ENCODE results near the gene SHISA7. TPM values are rescaled to one million over a fixed set of nuclear protein-coding genes. Genes with fewer than 3 reads are reported as not detected.
"Not testable (repeated sequence)": the region's sequence is repeated elsewhere in the genome, so short reads cannot be mapped to it uniquely, and the experiment has no call there.

SHISA7 gene
- total RNA-seq, 2 experiments from 2014 or later: not detected

GRCh38 chr19:55409179-55409578 is 33.9 kb downstream of the SHISA7 start:
- H3K27me3 Mint-ChIP-seq (ENCODE audit: low read depth); DNase-seq; H3K9me3 Mint-ChIP-seq: not testable (repeated sequence)
- intact Hi-C loops (cut with micrococcal nuclease): loop anchor here (5.0 kb wide), 3 partner anchors 107 to 1272 kb away; partner anchors contain the start of genes BRSK1, CNOT3 and HSPBP1
- peak overlapping the region; percentile 1 for H3K4me3 Mint-ChIP-seq
- CTCF ChIA-PET: interaction anchor here (1.0 to 1.2 kb wide), 4 partner anchors 11 to 117 kb away, joined by 3 to 6 read pairs (median 4); partner anchors contain the start of gene TMEM238
- peak overlapping the region; percentile 96 for H3K27ac Mint-ChIP-seq
- H3K36me3 Mint-ChIP-seq (ENCODE audit: low read depth): peaks cover 26% of the 10 kb centered on the region
- peaks cover 25% of the 10 kb centered on the region for H3K4me1 Mint-ChIP-seq (ENCODE audit: low read depth)

- Mint-ChIP-seq H3K27me3 (ENCODE audit: low read depth) (no peaks in the 10 kb centered on the region), H3K4me1 (ENCODE audit: low read depth) (peaks cover 25% of the 10 kb centered on the region), H3K27ac (peak overlapping the region; percentile 96), H3K36me3 (ENCODE audit: low read depth) (peaks cover 32% of the 10 kb centered on the region), H3K4me3 (peak overlapping the region; percentile 93), H3K9me3 (peaks cover 4% of the 10 kb centered on the region)
- intact Hi-C loops (cut with micrococcal nuclease): loop anchor here (1.0 to 5.0 kb wide), 10 partner anchors 23 to 1271 kb away; partner anchors contain the start of genes BRSK1, CNOT3, HSPBP1 and ISOC2
- CTCF ChIA-PET: interaction anchor here (1.0 to 1.2 kb wide), 3 partner anchors 24 to 117 kb away, joined by 3 to 6 read pairs (median 5); partner anchors contain the start of gene TMEM238
- DNase-seq: no peak
Measured at GRCh38 chr19:55408533-55408872, 34.6 kb downstream of the SHISA7 start.

- Mint-ChIP-seq H3K4me1 (ENCODE audit: low read depth) (peaks cover 27% of the 10 kb centered on the region), H3K9me3 (peaks cover 4% of the 10 kb centered on the region), H3K27ac (peak overlapping the region; percentile 96), H3K36me3 (ENCODE audit: low read depth) (peaks cover 37% of the 10 kb centered on the region), H3K4me3 (peak overlapping the region; percentile 93), H3K27me3 (ENCODE audit: low read depth) (no peaks in the 10 kb centered on the region)
- peak; percentile 98 for DNase-seq
- intact Hi-C loops (cut with micrococcal nuclease): loop anchor here (1.0 to 5.0 kb wide), 11 partner anchors 23 to 1271 kb away; partner anchors contain the start of genes BRSK1, CNOT3, HSPBP1 and ISOC2
- CTCF ChIA-PET: interaction anchor here (0.6 to 1.2 kb wide), 3 partner anchors 24 to 116 kb away, joined by 3 to 6 read pairs (median 5); partner anchors contain the start of gene TMEM238
Measured at GRCh38 chr19:55407800-55408532, 35.1 kb downstream of the SHISA7 start.

- CTCF ChIA-PET: interaction anchor here (0.6 kb wide), 1 partner anchor 59 kb away, joined by 3 read pairs; no protein-coding TSS in a partner anchor
- H3K27me3 Mint-ChIP-seq (ENCODE audit: low read depth); H3K9me3 Mint-ChIP-seq; DNase-seq: not testable (repeated sequence)
- intact Hi-C loops (cut with micrococcal nuclease): loop anchor here (1.0 to 5.0 kb wide), 4 partner anchors 69 to 1270 kb away; partner anchors contain the start of genes BRSK1, CNOT3, HSPBP1 and ZNF628
- peak within 1 kb of the TSS; percentile 96 for H3K27ac Mint-ChIP-seq
- peaks cover 27% of the 10 kb centered on the region for H3K4me1 Mint-ChIP-seq (ENCODE audit: low read depth)
- peaks cover 42% of the 10 kb centered on the region for H3K36me3 Mint-ChIP-seq (ENCODE audit: low read depth)
- peak within 1 kb of the TSS; percentile 93 for H3K4me3 Mint-ChIP-seq
Measured at GRCh38 chr19:55407550-55407799, 35.6 kb downstream of the SHISA7 start, which contains the start of gene UBE2S. Gene UBE2S (minus strand): TSS chr19:55407788. CDS start chr19:55407589, 199 bp downstream.

GRCh38 chr19:55406826-55407549 is 36.1 kb downstream of the SHISA7 start:
- CTCF ChIA-PET: interaction anchor here (0.6 kb wide), 1 partner anchor 60 kb away, joined by 3 read pairs; no protein-coding TSS in a partner anchor
- intact Hi-C loops (cut with micrococcal nuclease): loop anchor here (1.0 to 5.0 kb wide), 4 partner anchors 69 to 1270 kb away; partner anchors contain the start of genes BRSK1, CNOT3, HSPBP1 and ZNF628
- no peaks in the 10 kb centered on the region for H3K27me3 Mint-ChIP-seq (ENCODE audit: low read depth)
- peaks cover 27% of the 10 kb centered on the region for H3K4me1 Mint-ChIP-seq (ENCODE audit: low read depth)
- peaks cover 47% of the 10 kb centered on the region for H3K36me3 Mint-ChIP-seq (ENCODE audit: low read depth)
- H3K9me3 Mint-ChIP-seq: peaks cover 4% of the 10 kb centered on the region
- H3K27ac Mint-ChIP-seq: peak overlapping the region; percentile 75
- peak; percentile 40 for DNase-seq
- H3K4me3 Mint-ChIP-seq: peak overlapping the region; percentile 93

- no peak for DNase-seq
- H3K9me3 Mint-ChIP-seq: peaks cover 4% of the 10 kb centered on the region
- H3K36me3 Mint-ChIP-seq (ENCODE audit: low read depth): peaks cover 52% of the 10 kb centered on the region
- H3K4me3 Mint-ChIP-seq: peak overlapping the region; percentile 93
- intact Hi-C loops (cut with micrococcal nuclease): loop anchor here (5.0 kb wide), 3 partner anchors 104 to 1269 kb away; partner anchors contain the start of genes BRSK1, CNOT3 and HSPBP1
- H3K4me1 Mint-ChIP-seq (ENCODE audit: low read depth): peaks cover 27% of the 10 kb centered on the region
- no peaks in the 10 kb centered on the region for H3K27me3 Mint-ChIP-seq (ENCODE audit: low read depth)
- CTCF ChIA-PET: interaction anchor here (0.8 kb wide), 1 partner anchor 12 kb away, joined by 3 read pairs; no protein-coding TSS in a partner anchor
- peak overlapping the region; percentile 75 for H3K27ac Mint-ChIP-seq
Measured at GRCh38 chr19:55406091-55406825, 36.8 kb downstream of the SHISA7 start.

- Mint-ChIP-seq H3K4me3 (peak overlapping the region; percentile 93), H3K27ac (peak overlapping the region; percentile 52), H3K36me3 (ENCODE audit: low read depth) (peaks cover 55% of the 10 kb centered on the region), H3K27me3 (ENCODE audit: low read depth) (no peaks in the 10 kb centered on the region), H3K9me3 (peaks cover 4% of the 10 kb centered on the region), H3K4me1 (ENCODE audit: low read depth) (peaks cover 27% of the 10 kb centered on the region)
- intact Hi-C loops (cut with micrococcal nuclease): loop anchor here (5.0 kb wide), 3 partner anchors 103 to 1268 kb away; partner anchors contain the start of genes BRSK1, CNOT3 and HSPBP1
- CTCF ChIA-PET: interaction anchor here (0.8 kb wide), 1 partner anchor 13 kb away, joined by 3 read pairs; no protein-coding TSS in a partner anchor
- no peak for DNase-seq
Measured at GRCh38 chr19:55405638-55406037, 37.5 kb downstream of the SHISA7 start.

- Mint-ChIP-seq H3K9me3 (no peaks in the 10 kb centered on the region), H3K36me3 (ENCODE audit: low read depth) (peaks cover 52% of the 10 kb centered on the region)
Measured at GRCh38 chr19:55402509-55402908, 40.6 kb downstream of the SHISA7 start.

GRCh38 chr19:55401390-55401789 is 41.7 kb downstream of the SHISA7 start:
- H3K9me3 Mint-ChIP-seq; DNase-seq; H3K27ac Mint-ChIP-seq; intact Hi-C loops (cut with micrococcal nuclease); H3K4me3 Mint-ChIP-seq; CTCF ChIA-PET; H3K27me3 Mint-ChIP-seq (ENCODE audit: low read depth): not testable (repeated sequence)
- peaks cover 30% of the 10 kb centered on the region for H3K4me1 Mint-ChIP-seq (ENCODE audit: low read depth)
- peaks cover 46% of the 10 kb centered on the region for H3K36me3 Mint-ChIP-seq (ENCODE audit: low read depth)

More at GRCh38 chr19:55402509-55402908, 40.6 kb downstream of the SHISA7 start:
- intact Hi-C loops (cut with micrococcal nuclease): no loop called here
- Mint-ChIP-seq H3K4me3 (no peak overlapping the region), H3K27ac (no peak overlapping the region), H3K27me3 (ENCODE audit: low read depth) (no peaks in the 10 kb centered on the region), H3K4me1 (ENCODE audit: low read depth) (peaks cover 33% of the 10 kb centered on the region)
- CTCF ChIA-PET: interaction anchor here (0.7 kb wide), 1 partner anchor 101 kb away, joined by 3 read pairs; no protein-coding TSS in a partner anchor
- DNase-seq: no peak

GRCh38 chr19:55400281-55401087 is 42.6 kb downstream of the SHISA7 start:
- peaks cover 21% of the 10 kb centered on the region for H3K4me1 Mint-ChIP-seq (ENCODE audit: low read depth)
- CTCF ChIA-PET: no interaction called here
- no peak for DNase-seq

More at GRCh38 chr19:55400281-55401087, 42.6 kb downstream of the SHISA7 start:
- intact Hi-C loops (cut with micrococcal nuclease): no loop called here
- peak overlapping the region; percentile 32 for H3K4me3 Mint-ChIP-seq
- H3K9me3 Mint-ChIP-seq: no peaks in the 10 kb centered on the region
- no peak overlapping the region for H3K27ac Mint-ChIP-seq
- H3K27me3 Mint-ChIP-seq (ENCODE audit: low read depth): no peaks in the 10 kb centered on the region
- H3K36me3 Mint-ChIP-seq (ENCODE audit: low read depth): peaks cover 37% of the 10 kb centered on the region
